ENCODE results near the gene VWF.
"Not testable (repeated sequence)": the region's sequence is repeated elsewhere in the genome, so short reads cannot be mapped to it uniquely, and the experiment has no call there.

VWF gene

DNA sequence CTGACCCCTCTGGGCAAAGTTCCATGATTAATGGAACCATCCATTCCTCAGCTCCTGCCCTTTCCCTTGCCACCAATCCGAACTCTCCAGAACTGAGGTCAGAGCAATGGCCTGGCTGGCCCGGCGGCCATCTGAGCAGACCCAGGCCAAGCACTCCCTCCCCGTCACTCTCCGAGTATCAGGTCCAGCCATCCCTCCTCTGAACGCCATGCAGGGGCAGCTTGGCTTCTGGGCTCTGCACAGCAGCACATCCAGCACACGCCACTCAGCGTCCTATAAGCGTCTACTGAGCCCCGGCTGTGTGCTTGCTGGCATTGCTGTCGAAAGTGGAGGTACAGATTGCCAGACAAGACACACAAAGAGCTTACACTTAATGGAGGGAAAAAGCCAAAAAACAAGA lies 34.3 kb upstream of the VWF start:
- peaks cover 3% of the 10 kb centered on the region for H3K9me3 ChIP-seq (ENCODE audit: low read length)
- H3K4me3 ChIP-seq (ENCODE audit: low read length): no peak overlapping the region
- H3K4me1 ChIP-seq (ENCODE audit: insufficient read depth, low read length): no peaks in the 10 kb centered on the region
- no peaks in the 10 kb centered on the region for H3K36me3 ChIP-seq (ENCODE audit: insufficient read depth, low read length)
- H2AFZ ChIP-seq (ENCODE audit: low read depth, low read length): no peak overlapping the region
- peaks cover 2% of the 10 kb centered on the region for H3K27me3 ChIP-seq (ENCODE audit: insufficient read depth, low read length)

DNA sequence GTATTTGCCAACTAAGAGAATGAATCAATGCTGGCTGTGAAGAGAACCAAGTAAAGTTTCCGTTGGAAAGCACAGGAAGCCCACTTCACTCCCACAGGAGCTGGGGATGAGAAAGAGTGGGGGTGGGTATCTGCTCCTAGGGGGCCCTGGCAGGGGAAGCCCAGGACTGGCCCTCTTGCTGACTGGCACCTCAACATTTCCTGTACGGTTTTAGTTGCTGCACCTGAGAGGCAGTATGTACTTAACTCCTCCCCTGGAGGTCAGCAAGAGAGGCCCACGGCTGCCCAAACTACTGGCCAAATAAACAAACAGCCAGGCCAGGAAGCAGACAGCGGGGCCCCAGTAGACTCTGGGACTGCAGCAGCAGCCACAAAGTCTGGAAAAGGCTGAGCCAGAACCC lies 33.8 kb upstream of the VWF start:
- no peaks in the 10 kb centered on the region for H3K36me3 ChIP-seq (ENCODE audit: insufficient read depth, low read length)
- H3K27me3 ChIP-seq (ENCODE audit: insufficient read depth, low read length): peaks cover 2% of the 10 kb centered on the region
- peaks cover 3% of the 10 kb centered on the region for H3K9me3 ChIP-seq (ENCODE audit: low read length)
- H2AFZ ChIP-seq (ENCODE audit: low read depth, low read length): no peak overlapping the region
- no peaks in the 10 kb centered on the region for H3K4me1 ChIP-seq (ENCODE audit: insufficient read depth, low read length)
- H3K4me3 ChIP-seq (ENCODE audit: low read length): no peak overlapping the region

DNA sequence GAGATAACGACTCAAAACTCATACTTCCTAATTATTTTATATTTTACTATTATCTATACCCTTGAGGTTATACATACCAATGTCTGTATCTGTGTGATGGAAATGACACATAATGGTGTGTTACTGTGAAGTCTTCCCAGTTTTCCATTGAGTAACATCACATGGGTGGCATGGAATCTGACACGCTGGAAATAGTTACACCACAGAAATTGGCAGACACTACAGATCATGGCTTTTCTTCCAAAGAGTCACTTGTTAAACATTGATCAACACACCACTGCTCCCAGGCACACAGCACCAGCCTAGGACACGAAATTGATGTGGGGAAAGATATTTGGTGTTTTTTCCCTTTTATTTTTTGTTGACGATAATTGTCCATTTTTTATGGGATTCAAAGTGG lies 33.0 kb upstream of the VWF start:
- Histone ChIP-seq H3K9me3 (ENCODE audit: low read length) (peaks cover 3% of the 10 kb centered on the region), H2AFZ (ENCODE audit: low read depth, low read length) (no peak overlapping the region), H3K4me3 (ENCODE audit: low read length) (no peak overlapping the region), H3K36me3 (ENCODE audit: insufficient read depth, low read length) (no peaks in the 10 kb centered on the region), H3K4me1 (ENCODE audit: insufficient read depth, low read length) (no peaks in the 10 kb centered on the region), H3K27me3 (ENCODE audit: insufficient read depth, low read length) (peaks cover 2% of the 10 kb centered on the region)

DNA sequence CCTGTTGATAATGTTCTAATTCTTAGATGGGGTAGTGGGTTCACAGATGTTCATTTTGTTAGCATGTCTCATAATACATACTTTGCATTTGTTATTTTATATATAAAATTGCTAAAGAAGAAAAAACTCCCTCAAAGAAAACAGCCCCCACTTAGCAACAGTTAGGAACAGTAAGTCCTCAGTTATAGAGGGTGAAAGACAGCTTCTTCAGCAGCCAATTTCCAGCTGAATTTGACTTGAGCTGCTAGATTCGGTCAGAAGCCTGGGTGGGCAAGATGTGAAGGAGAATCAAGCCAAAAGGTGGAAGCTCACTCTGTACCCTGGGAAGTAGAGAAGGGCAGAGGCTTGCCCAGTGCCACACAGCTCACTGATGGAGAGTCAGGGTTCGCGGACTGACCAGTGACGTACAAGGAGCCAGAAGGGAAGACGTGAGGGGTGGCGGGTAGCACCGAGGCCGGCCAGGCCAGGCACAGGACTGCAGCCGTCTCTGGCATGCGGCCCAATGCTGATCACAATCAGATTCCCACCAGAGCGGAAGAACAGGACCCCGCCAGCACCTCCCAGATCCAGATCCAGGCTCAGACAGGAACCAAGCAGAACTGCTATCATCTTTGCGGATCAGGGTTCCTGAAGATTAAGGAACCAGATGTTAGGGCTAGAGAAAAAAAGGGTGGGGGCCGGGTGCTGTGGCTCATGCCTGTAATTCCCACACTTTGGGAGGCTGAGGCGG lies 30.4 kb upstream of the VWF start:
- Histone ChIP-seq H3K9me3 (ENCODE audit: low read length) (peaks cover 3% of the 10 kb centered on the region), H3K36me3 (ENCODE audit: insufficient read depth, low read length) (no peaks in the 10 kb centered on the region), H2AFZ (ENCODE audit: low read depth, low read length) (no peak overlapping the region)

DNA sequence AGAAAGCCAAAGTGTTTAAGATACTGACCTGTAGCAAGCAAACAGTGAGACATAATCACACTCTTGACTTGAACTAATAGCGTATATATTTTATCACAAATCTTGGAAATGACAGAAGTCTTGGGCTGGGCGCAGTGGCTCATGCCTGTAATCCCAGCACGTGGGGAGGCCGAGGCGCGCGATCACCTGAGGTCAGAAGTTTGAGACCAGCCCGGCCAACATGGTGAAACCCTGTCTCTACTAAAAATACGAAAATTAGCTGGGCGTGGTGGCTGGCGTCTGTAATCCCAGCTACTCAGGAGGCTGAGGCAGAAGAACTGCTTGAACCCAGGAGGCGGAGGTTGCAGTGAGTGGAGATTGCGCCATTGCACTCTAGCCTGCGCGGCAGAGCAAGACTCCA lies 24.3 kb upstream of the VWF start:
- not testable (repeated sequence) for H3K4me1 ChIP-seq (ENCODE audit: insufficient read depth, low read length); H3K36me3 ChIP-seq (ENCODE audit: insufficient read depth, low read length); H3K9me3 ChIP-seq (ENCODE audit: low read length); H2AFZ ChIP-seq (ENCODE audit: low read depth, low read length); H3K4me3 ChIP-seq (ENCODE audit: low read length); H3K27me3 ChIP-seq (ENCODE audit: insufficient read depth, low read length)

More for the DNA sequence above, 30.4 kb upstream of the VWF start:
- Histone ChIP-seq H3K4me1 (ENCODE audit: insufficient read depth, low read length) (no peaks in the 10 kb centered on the region), H3K27me3 (ENCODE audit: insufficient read depth, low read length) (no peaks in the 10 kb centered on the region), H3K4me3 (ENCODE audit: low read length) (no peak overlapping the region)

DNA sequence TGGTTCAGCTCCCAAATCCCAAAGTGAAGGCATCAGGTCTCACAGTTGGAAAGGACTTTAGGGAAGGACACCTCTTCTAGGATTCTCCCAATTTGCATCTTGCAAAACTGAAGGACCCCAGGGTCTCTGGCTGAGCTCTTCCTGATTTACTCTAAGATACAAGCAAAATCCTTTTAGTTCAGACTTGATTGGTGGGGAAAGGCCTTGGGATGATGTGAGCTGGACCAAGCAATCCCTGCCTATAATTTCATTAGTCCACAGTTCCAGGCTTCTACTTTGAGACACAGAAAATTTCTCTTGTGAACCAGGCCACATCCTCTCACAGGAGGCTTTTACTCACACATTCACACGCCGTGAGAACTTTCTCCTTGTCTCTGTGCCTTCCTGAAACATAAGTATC lies 23.6 kb upstream of the VWF start:
- Histone ChIP-seq H3K4me3 (ENCODE audit: low read length) (no peak overlapping the region), H3K4me1 (ENCODE audit: insufficient read depth, low read length) (no peaks in the 10 kb centered on the region), H3K9me3 (ENCODE audit: low read length) (no peaks in the 10 kb centered on the region), H3K27me3 (ENCODE audit: insufficient read depth, low read length) (no peaks in the 10 kb centered on the region), H3K36me3 (ENCODE audit: insufficient read depth, low read length) (no peaks in the 10 kb centered on the region), H2AFZ (ENCODE audit: low read depth, low read length) (no peak overlapping the region)

DNA sequence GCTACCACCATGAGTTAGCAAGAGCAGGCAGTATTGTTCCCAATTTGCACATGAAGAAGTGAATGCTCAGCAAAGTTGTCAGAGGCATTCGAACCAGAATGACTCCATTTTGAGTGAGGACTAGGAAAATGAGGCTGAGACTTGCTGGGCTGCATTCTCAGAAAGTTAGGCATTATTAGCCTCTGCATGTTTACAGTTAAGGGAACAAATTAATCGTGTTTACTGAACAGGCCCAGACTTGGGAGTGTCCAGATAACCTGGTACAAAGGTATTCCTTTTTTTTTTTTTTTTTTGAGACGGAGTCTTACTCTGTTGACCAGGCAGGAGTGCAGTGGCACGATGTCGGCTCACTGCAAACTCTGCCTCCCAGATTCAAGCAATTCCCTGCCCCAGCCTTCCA lies 22.5 kb upstream of the VWF start:
- Histone ChIP-seq H2AFZ (ENCODE audit: low read depth, low read length) (no peak overlapping the region), H3K4me3 (ENCODE audit: low read length) (no peak overlapping the region), H3K4me1 (ENCODE audit: insufficient read depth, low read length) (no peaks in the 10 kb centered on the region), H3K27me3 (ENCODE audit: insufficient read depth, low read length) (no peaks in the 10 kb centered on the region), H3K9me3 (ENCODE audit: low read length) (no peaks in the 10 kb centered on the region), H3K36me3 (ENCODE audit: insufficient read depth, low read length) (no peaks in the 10 kb centered on the region)

DNA sequence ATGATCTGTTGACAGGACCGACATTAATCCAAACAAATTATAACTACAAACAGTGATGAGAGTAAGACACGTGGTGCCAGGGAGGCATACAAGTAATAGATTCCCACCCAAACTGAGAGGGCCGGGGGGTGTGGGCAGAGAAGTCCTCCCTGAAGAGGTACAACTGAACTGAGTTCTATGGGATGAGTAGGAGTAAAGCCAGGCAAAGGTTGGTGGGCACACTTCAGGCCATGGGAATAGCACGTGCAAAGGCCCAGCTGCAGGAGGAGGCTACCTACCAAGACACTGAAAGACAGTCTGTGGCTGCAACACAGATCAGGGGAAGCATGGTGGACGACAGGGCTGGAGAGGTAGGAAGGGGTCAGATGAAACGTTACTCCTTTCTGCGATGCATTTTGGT lies 22.0 kb upstream of the VWF start:
- Histone ChIP-seq H3K4me1 (ENCODE audit: insufficient read depth, low read length) (no peaks in the 10 kb centered on the region), H2AFZ (ENCODE audit: low read depth, low read length) (no peak overlapping the region), H3K27me3 (ENCODE audit: insufficient read depth, low read length) (no peaks in the 10 kb centered on the region), H3K36me3 (ENCODE audit: insufficient read depth, low read length) (no peaks in the 10 kb centered on the region), H3K9me3 (ENCODE audit: low read length) (no peaks in the 10 kb centered on the region), H3K4me3 (ENCODE audit: low read length) (no peak overlapping the region)

DNA sequence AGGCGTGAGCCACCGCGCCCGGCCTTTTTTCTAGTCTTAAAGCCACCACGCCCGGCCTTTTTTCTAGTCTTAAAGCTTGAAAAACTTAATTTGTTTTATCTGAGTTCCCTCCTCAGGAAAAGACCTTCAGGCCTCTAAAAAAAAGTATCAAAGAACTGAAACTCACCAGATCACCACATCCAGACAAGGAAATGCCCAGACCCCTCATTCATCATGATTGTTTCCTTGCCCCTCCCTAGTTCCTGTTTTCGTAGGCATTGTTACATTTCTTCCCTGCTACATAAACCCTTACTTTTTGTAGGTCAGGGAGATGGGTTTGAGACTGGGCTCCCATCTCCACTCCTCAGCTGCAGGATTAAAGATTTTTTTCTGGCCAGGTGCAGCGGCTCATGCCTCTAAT lies 21.1 kb upstream of the VWF start:
- Histone ChIP-seq H2AFZ (ENCODE audit: low read depth, low read length) (no peak overlapping the region), H3K4me1 (ENCODE audit: insufficient read depth, low read length) (no peaks in the 10 kb centered on the region), H3K27me3 (ENCODE audit: insufficient read depth, low read length) (no peaks in the 10 kb centered on the region), H3K4me3 (ENCODE audit: low read length) (no peak overlapping the region), H3K36me3 (ENCODE audit: insufficient read depth, low read length) (no peaks in the 10 kb centered on the region), H3K9me3 (ENCODE audit: low read length) (no peaks in the 10 kb centered on the region)

DNA sequence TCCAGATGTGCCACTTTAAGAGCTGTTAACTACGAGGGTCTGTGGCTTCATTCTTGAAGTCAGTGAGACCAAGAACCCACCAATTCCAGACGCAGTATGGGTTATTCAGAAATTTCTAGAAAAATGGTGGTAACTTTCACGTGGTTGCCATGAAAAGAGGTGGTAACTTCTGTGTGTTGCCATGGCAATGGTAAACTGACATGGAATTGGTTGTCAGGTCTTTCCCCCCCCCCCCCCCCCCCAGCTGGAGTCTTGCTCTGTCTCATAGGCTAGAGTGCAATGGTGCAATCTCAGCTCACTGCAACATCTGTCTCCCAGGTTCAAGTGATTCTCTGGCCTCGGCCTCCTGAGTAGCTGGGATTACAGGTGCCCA lies 18.8 kb upstream of the VWF start:
- H3K27me3 ChIP-seq (ENCODE audit: insufficient read depth, low read length): no peaks in the 10 kb centered on the region
- H3K4me3 ChIP-seq (ENCODE audit: low read length): no peak overlapping the region
- H3K9me3 ChIP-seq (ENCODE audit: low read length): no peaks in the 10 kb centered on the region
- no peak overlapping the region for H2AFZ ChIP-seq (ENCODE audit: low read depth, low read length)
- H3K36me3 ChIP-seq (ENCODE audit: insufficient read depth, low read length): no peaks in the 10 kb centered on the region
- H3K4me1 ChIP-seq (ENCODE audit: insufficient read depth, low read length): no peaks in the 10 kb centered on the region

DNA sequence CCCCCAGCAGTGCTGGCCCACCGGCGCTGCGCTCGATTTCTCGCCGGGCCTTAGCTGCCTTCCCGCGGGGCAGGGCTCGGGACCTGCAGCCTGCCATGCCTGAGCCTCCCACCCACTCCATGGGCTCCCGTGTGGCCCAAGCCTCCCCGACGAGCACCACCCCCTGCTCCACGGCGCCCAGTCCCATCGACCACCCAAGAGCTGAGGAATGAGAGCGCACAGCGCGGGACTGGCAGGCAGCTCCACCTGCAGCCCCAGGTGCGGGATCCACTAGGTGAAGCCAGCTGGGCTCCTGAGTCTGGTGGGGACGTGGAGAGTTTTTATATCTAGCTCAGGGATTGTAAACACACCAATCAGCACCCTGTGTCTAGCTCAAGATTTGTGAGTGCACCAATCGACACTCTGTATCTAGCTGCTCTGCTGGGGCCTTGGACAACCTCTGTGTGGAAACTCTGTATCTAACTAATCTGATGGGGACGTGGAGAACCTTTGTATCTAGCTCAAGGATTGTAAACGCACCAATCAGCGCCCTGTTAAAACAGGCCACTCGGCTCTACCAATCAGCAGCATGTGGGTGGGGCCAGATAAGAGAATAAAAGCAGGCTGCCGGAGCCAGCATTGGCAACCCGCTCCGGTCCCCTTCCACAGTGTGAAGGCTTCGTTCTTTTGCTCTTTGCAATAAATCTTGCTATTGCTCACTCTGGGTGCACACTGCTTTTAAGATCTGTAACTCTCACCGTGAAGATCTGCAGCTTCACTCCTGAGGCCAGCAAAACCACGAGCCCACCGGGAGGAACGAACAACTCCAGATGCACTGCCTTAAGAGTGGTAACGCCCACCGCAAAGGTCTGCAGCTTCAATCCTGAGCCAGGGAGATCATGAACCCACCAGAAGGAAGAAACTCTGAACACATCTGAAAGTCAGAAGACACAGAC lies 18.2 kb upstream of the VWF start:
- not testable (repeated sequence) for H3K27me3 ChIP-seq (ENCODE audit: insufficient read depth, low read length); H3K4me3 ChIP-seq (ENCODE audit: low read length); H2AFZ ChIP-seq (ENCODE audit: low read depth, low read length); H3K9me3 ChIP-seq (ENCODE audit: low read length); H3K36me3 ChIP-seq (ENCODE audit: insufficient read depth, low read length); H3K4me1 ChIP-seq (ENCODE audit: insufficient read depth, low read length)

DNA sequence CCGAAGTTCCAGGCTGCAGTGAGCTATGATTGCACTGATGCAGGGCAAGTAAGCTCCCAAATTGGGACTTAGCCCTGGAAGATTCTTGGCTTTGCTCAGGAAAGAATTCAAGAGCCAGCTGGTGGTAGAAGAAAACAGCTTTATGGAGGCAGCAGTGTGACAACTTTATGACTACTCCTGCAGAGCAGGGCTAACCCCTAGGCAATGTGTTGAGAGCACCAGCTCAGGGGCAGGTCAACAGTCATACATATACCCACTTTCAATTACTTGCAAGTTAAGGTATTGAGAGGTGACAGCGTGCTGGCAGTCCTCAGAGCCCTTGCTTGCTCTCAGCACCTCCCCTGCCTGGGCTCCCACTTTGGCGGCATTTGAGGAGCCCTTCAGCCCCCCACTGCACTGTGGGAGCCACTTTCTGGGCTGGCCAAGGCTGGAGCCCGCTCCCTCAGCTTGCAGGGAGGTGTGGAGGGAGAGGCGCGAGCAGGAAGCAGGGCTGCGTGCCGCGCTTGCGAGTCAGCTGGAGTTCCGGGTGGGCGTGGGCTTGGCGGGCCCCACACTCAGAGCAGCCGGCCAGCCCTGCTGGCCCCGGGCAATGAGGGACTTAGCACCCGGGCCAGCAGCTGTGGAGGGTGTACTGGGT lies 17.4 kb upstream of the VWF start:
- H3K4me3 ChIP-seq (ENCODE audit: low read length); H2AFZ ChIP-seq (ENCODE audit: low read depth, low read length); H3K4me1 ChIP-seq (ENCODE audit: insufficient read depth, low read length); H3K36me3 ChIP-seq (ENCODE audit: insufficient read depth, low read length); H3K9me3 ChIP-seq (ENCODE audit: low read length); H3K27me3 ChIP-seq (ENCODE audit: insufficient read depth, low read length): not testable (repeated sequence)

DNA sequence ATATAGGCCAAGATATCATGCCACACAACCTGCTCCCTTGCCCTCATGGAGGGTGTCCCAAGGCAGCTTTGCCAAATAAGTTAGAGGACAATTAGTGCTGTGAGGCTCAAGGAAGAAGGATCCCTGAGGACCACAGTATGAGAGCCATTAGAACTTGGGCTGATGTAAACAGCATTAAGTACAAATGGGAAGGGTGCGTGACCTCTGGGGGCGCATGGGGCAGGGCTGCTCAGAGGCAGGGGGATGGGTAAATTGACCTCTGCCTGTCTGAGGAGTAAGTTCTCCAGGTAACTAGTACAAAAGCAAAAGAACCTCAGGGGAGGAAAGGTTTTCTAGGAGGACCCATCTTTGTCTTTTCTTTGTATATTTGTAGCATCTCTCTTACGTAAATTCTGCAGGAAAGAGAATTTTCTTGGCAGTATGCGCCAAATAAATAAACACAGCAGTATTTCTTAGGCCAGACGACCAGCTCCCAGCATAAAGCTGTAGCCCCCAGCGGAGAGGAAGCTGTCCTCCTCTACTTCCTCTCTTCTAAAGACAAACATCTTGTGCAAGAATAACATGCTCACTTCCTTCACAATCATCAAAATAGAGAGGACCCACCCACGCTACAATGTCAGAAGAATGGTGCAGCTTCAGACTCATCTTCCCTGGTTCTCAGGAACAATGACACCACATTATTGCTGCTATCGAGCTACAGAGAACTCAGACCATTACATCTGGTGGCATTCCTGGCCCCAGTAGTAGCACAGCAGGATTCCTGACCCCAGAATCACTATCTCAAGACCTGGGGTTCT lies 16.4 kb upstream of the VWF start:
- no peak overlapping the region for H3K4me3 ChIP-seq (ENCODE audit: low read length)
- no peak overlapping the region for H2AFZ ChIP-seq (ENCODE audit: low read depth, low read length)
- peaks cover 4% of the 10 kb centered on the region for H3K9me3 ChIP-seq (ENCODE audit: low read length)
- no peaks in the 10 kb centered on the region for H3K27me3 ChIP-seq (ENCODE audit: insufficient read depth, low read length)
- no peaks in the 10 kb centered on the region for H3K36me3 ChIP-seq (ENCODE audit: insufficient read depth, low read length)
- H3K4me1 ChIP-seq (ENCODE audit: insufficient read depth, low read length): no peaks in the 10 kb centered on the region

Measured in neuron (in vitro differentiated cells).